Psoas muscle (tissue), 8 donors: Measurements from ENCODE around the gene CNTLN. TPM values are rescaled to one million over a fixed set of nuclear protein-coding genes. Genes with fewer than 3 reads are reported as not detected.

Source experiments
- ATAC-seq, 4 donors: fragments of 200-7000 bp; cut with Tn5 transposase; one replicate each; pipeline ENCODE4 v1.9.1; 2020; ENCODE audit warnings: moderate library complexity in 3 of 4, mild to moderate bottlenecking in 2 of 4
- DNase-seq, 2 donors: peaks; one replicate each; pipeline ENCODE4 v3.0.0-alpha.2; 2020
- H3K27ac ChIP-seq: fragments of 200-600 bp; one replicate; pipeline ENCODE4 v1.8.0; 2022
- H3K27me3 ChIP-seq, 3 donors: fragments of 200-600 bp in 1 of 3; one replicate each; pipeline versions ENCODE4 v1.6.1 to v1.8.0; 2013 to 2022; ENCODE audit warnings: low read length in 2 of 3, mild to moderate bottlenecking in 2 of 3, moderate library complexity in 1 of 3; ENCODE audit not compliant: insufficient read depth in 3 of 3
- H3K36me3 ChIP-seq, 2 donors: fragments of 200-600 bp in 1 of 2; one replicate each; pipeline versions ENCODE4 v1.6.1 to v1.8.0; 2013 to 2022; ENCODE audit warnings: low read depth in 1 of 2, mild to moderate bottlenecking in 1 of 2, moderate library complexity in 1 of 2; ENCODE audit not compliant: insufficient read depth in 1 of 2
- H3K4me1 ChIP-seq: fragments of 200-600 bp; one replicate; pipeline ENCODE4 v1.8.0; 2022
- H3K4me3 ChIP-seq: fragments of 200-600 bp; one replicate; pipeline ENCODE4 v1.8.0; 2022; ENCODE audit warnings: mild to moderate bottlenecking
- H3K9me3 ChIP-seq: fragments of 200-600 bp; one replicate; pipeline ENCODE4 v1.8.0; 2022
- WGBS, 3 donors: extraction: QIAGEN DNeasy Blood & Tissue Kit; methylation state at CpG; one replicate each; pipeline versions ENCODE4 v1.1.6 to v1.1.7; 2013; 5-methylcytosine and 5-hydroxymethylcytosine counted together
- intact Hi-C, 2 donors: fragments of 100-400 bp; cut with DNase I; formaldehyde crosslinking; loops; one replicate each; pipeline versions ENCODE4 v1.11.0 to v1.14.2; 2022
- polyA plus RNA-seq, 3 donors: library from polyadenylated mRNA; stranded (reverse); fragments of 200-250 nt; gene quantifications; one replicate each; pipeline ENCODE4 v1.2.3, GENCODE V29; 2013
- total RNA-seq, 4 donors: library from RNA; stranded (reverse); fragmentation: NEBNext Ultra II Directional in 2 of 4; extraction: Animal tissue kit (Norgen Biotek cat#: 25700) in 2 of 4; gene quantifications; one replicate each; pipeline versions ENCODE4 v1.2.1 to v1.2.4, GENCODE V29; 2021 to 2023
- TF ChIP-seq, protein P1 (sequence below): fragments of 200-600 bp; IDR thresholded peaks from one replicate; pipeline ENCODE4 v1.8.0; 2022; ENCODE audit warnings: antibody characterized with exemption
- donor health status: healthy with polysubstance abuse.
- donor health status: DM: no; HTN: no; CAD: no; lungs with moderate emphysema.
- donor health status: Bipolar disorder and iron deficiency.
- donor health status: healthy.
- donor health status: DM: yes; HTN: yes; CAD: no.
- donor health status: DM: no; HTN: no; CAD: no.
- donor health status: DM: no; HTN: no; CAD: no.
- donor health status: DM: yes; HTN: yes; CAD: no.

Gene CNTLN
- total and polyA plus RNA-seq, 7 donors: 0.66 to 2.4 (median 1.5) TPM

DNA sequence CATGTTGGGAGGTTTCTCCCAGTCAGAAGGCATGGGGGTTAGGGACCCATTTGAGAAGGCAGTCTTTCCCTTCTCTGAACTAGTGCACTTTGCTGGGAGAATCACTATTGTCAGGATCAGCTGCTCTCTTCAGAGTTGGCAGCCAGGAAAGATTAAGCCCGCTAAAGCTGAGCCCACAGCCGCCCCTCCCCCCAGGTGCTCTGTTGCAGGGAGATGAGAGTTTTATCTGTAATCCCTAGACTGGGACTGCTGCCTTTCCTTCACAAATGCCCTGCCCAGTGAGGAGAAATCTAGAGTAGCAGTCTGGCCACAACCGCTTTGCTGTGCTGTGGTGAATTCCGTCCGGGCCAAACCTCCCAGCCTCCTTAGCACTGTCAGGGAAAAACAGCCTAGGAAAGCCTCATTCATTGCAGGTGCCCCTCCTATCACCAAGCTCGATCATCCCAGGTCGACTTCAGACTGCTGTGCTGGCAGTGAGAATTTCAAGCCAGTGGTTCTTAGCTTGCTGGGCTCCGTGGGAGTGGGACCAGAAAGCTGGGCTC, 69.8 kb downstream of the CNTLN start:
- Histone ChIP-seq H3K36me3 (no peaks in the 10 kb centered on the region), H3K27me3 (no peaks in the 10 kb centered on the region), H3K4me3 (no peak overlapping the region), H3K9me3 (peaks cover 5% of the 10 kb centered on the region), H3K27ac (no peak overlapping the region), H3K4me1 (no peaks in the 10 kb centered on the region)
- TF ChIP-seq, protein P1, sequence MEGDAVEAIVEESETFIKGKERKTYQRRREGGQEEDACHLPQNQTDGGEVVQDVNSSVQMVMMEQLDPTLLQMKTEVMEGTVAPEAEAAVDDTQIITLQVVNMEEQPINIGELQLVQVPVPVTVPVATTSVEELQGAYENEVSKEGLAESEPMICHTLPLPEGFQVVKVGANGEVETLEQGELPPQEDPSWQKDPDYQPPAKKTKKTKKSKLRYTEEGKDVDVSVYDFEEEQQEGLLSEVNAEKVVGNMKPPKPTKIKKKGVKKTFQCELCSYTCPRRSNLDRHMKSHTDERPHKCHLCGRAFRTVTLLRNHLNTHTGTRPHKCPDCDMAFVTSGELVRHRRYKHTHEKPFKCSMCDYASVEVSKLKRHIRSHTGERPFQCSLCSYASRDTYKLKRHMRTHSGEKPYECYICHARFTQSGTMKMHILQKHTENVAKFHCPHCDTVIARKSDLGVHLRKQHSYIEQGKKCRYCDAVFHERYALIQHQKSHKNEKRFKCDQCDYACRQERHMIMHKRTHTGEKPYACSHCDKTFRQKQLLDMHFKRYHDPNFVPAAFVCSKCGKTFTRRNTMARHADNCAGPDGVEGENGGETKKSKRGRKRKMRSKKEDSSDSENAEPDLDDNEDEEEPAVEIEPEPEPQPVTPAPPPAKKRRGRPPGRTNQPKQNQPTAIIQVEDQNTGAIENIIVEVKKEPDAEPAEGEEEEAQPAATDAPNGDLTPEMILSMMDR: no peak
- ATAC-seq (no peak), DNase-seq (peak in 1 of 2 donors; percentile 28)
- intact Hi-C loops: no loop called here
- 57 to 67% (median 64%) methylated on average over 8 of the region's 8 CpGs for WGBS, 3 donors

DNA sequence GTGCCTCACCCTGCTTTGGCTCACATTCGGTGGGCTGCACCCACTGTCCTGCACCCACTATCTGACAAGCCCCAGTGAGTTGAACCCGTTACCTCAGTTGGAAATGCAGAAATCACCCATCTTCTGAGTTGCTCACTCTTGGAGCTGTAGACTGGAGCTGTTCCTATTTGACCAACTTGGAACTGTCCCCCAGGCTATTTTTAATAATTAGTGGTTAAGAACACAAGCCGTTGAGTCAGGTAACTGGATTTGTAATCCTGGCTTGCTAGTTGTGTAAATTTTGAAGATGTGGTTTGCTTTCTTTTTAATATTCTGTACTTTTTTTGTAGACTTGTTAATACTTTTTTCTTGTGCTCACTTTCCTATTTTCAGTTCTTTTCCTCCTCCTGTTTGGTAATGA, 81.2 kb downstream of the CNTLN start:
- intact Hi-C loops: no loop called here
- H3K4me1 ChIP-seq: peaks cover 7% of the 10 kb centered on the region
- 69 to 78% (median 71%) methylated on average over 3 of the region's 3 CpGs for WGBS, 3 donors
- H3K27ac ChIP-seq: no peak overlapping the region
- TF ChIP-seq, protein P1: no peak
- no peak for DNase-seq
- H3K9me3 ChIP-seq: peaks cover 7% of the 10 kb centered on the region
- H3K36me3 ChIP-seq: no peaks in the 10 kb centered on the region
- ATAC-seq: peak in 2 of 4 donors; percentile 53 to 67
- H3K27me3 ChIP-seq: no peaks in the 10 kb centered on the region
- H3K4me3 ChIP-seq: no peak overlapping the region

DNA sequence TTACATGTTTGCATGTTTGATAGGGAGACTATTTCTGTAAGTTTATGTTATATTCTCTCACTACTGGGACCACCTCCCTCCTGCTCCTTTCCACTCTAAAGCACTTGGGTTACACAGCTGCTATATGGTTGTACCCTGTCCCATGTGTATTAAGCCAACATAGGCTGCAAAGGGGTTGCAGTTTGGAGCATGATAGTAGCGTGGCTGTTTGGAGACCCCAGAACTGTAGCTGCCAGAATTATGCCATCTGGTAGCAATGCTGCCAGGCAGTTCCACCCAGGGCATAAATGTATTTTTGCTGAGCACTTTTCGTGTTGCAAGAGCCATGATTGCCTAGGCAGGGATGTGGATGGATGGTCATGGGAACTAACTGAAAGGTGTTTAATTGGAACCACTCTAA, 81.8 kb downstream of the CNTLN start:
- ATAC-seq: no peak
- no peak for DNase-seq
- no peak overlapping the region for H3K27ac ChIP-seq
- WGBS, 3 donors: 71 to 73% (median 72%) methylated on average over 2 of the region's 2 CpGs
- H3K4me1 ChIP-seq: peaks cover 7% of the 10 kb centered on the region
- peaks cover 7% of the 10 kb centered on the region for H3K9me3 ChIP-seq
- TF ChIP-seq, protein P1: no peak
- H3K36me3 ChIP-seq: no peaks in the 10 kb centered on the region
- intact Hi-C loops: no loop called here
- H3K27me3 ChIP-seq: no peaks in the 10 kb centered on the region
- H3K4me3 ChIP-seq: no peak overlapping the region

DNA sequence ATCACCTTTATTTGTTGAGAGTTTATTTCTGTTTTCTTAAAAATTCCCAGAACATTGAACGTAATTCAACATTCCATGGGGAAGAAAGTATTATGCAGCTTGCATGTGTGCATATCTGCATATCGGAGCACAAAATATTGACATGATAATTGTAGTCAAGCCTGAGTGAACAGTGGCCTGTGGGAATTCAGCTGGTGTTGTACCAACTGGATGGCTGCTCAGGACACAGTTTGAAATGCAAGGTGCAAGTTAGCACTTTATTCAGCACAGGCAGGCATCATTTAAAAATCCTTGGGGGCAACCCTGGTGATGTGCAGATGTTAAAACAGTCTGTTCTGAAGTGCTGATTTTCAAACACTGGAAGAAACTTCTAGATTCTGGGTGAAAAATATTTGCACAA, 82.4 kb downstream of the CNTLN start:
- intact Hi-C loops: no loop called here
- DNase-seq (no peak), ATAC-seq (no peak)
- Histone ChIP-seq H3K4me3 (no peak overlapping the region), H3K27ac (no peak overlapping the region), H3K9me3 (peaks cover 7% of the 10 kb centered on the region), H3K36me3 (no peaks in the 10 kb centered on the region), H3K4me1 (peaks cover 7% of the 10 kb centered on the region), H3K27me3 (no peaks in the 10 kb centered on the region)
- TF ChIP-seq, protein P1: no peak
- WGBS, 3 donors: 62 to 63% (median 63%) methylated on average over 2 of the region's 2 CpGs

DNA sequence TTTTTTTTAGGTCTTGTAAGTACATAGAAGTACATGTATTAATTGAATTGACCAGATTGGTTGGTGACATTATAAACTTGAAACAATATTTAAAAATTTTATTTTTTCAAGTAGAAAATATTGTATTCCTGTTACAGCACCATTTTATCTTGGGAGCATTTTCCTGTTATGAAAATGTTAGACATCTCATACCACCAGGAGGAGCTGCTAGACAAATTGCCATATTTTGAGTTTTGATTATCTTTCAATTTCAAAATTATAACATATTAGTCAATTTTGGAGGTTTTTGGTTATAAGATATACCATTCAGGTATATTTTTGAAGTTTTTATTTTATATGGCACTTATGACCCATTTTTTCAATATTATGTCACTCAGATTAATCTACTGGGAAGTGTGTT, 84.4 kb downstream of the CNTLN start:
- H3K4me1 ChIP-seq: peaks cover 7% of the 10 kb centered on the region
- no peaks in the 10 kb centered on the region for H3K36me3 ChIP-seq
- no peak for ATAC-seq
- no peak overlapping the region for H3K4me3 ChIP-seq
- TF ChIP-seq, protein P1: no peak
- no peak overlapping the region for H3K27ac ChIP-seq
- H3K27me3 ChIP-seq: no peaks in the 10 kb centered on the region
- no peak for DNase-seq
- intact Hi-C loops: no loop called here
- no peaks in the 10 kb centered on the region for H3K9me3 ChIP-seq
